ENCODE data around the gene NPBWR2.

- TF ChIP-seq CTCF (IDR thresholded peaks at IDR 0.05), result peak; percentile 49 to 76 (median 65)
- no peak for TF ChIP-seq EP300 (IDR thresholded peaks at IDR 0.05)
- no peak for TF ChIP-seq POLR2A (IDR thresholded peaks at IDR 0.05)
These were observed 24.0 kb downstream of the NPBWR2 start for GRCh38 chr20:64083378-64083803.
